Natural killer cell (primary cell): ENCODE data around the gene SOX8. TPM values are rescaled to one million over a fixed set of nuclear protein-coding genes. Genes with fewer than 3 reads are reported as not detected.

Experiments used
- ATAC-seq, 3 donors: fragments of 150-1000 bp in 2 of 3; fragments of 200-7000 bp in 1 of 3; cut with Tn5 transposase; 1 replicate in 1 of 3; 2 replicates in 2 of 3; pipeline ENCODE4 v1.10.0; 2021; ENCODE audit warnings: mild to moderate bottlenecking in 2 of 3, moderate library complexity in 2 of 3
- DNase-seq, 2 donors: peaks; one replicate each; pipeline versions ENCODE4 v3.0.0 to v3.0.0-alpha.2; 2013 to 2021; ENCODE audit warnings: mixed read lengths in 1 of 2
- H3K27ac ChIP-seq: one replicate; pipeline ENCODE4 v1.5.1; 2013; ENCODE audit warnings: mild to moderate bottlenecking, low read length
- H3K27me3 ChIP-seq: one replicate; pipeline ENCODE4 v1.6.1; 2013; ENCODE audit warnings: low read length; ENCODE audit not compliant: control insufficient read depth, insufficient read depth
- H3K36me3 ChIP-seq: one replicate; pipeline ENCODE4 v1.6.1; 2013; ENCODE audit warnings: low read length; ENCODE audit not compliant: control insufficient read depth, insufficient read depth
- H3K4me1 ChIP-seq: one replicate; pipeline ENCODE4 v1.6.1; 2013; ENCODE audit warnings: low read length; ENCODE audit not compliant: control insufficient read depth, insufficient read depth
- H3K4me3 ChIP-seq: one replicate; pipeline ENCODE4 v1.5.1; 2013; ENCODE audit warnings: low read length
- H3K9me3 ChIP-seq: one replicate; pipeline ENCODE4 v1.6.1; 2013; ENCODE audit warnings: low read length; ENCODE audit not compliant: control insufficient read depth, insufficient read depth
- H3K27ac Mint-ChIP-seq, 2 donors: one replicate each; pipeline ENCODE4 v1.8.0; 2022; ENCODE audit warnings: mild to moderate bottlenecking in 2 of 2, mixed read lengths in 2 of 2, moderate library complexity in 1 of 2
- H3K27me3 Mint-ChIP-seq, 2 donors: one replicate each; pipeline ENCODE4 v1.8.0; 2022; ENCODE audit warnings: low read depth in 2 of 2, mixed read lengths in 2 of 2
- H3K36me3 Mint-ChIP-seq: one replicate; pipeline ENCODE4 v1.8.0; 2022; ENCODE audit warnings: mixed read lengths
- H3K4me1 Mint-ChIP-seq, 2 donors: one replicate each; pipeline ENCODE4 v1.8.0; 2022; ENCODE audit warnings: mixed read lengths in 2 of 2
- H3K4me3 Mint-ChIP-seq: one replicate; pipeline ENCODE4 v1.8.0; 2022; ENCODE audit warnings: mild to moderate bottlenecking, moderate library complexity, mixed read lengths
- H3K9me3 Mint-ChIP-seq, 2 donors: one replicate each; pipeline ENCODE4 v1.8.0; 2022; ENCODE audit warnings: mixed read lengths in 2 of 2
- CTCF ChIP-seq: fragments of 200-600 bp; IDR thresholded peaks from one replicate; pipeline ENCODE4 v1.8.0; 2022; ENCODE audit warnings: antibody characterized with exemption
- WGBS: methylation state at CpG from one replicate; pipeline ENCODE4 v1.1.7; 2013; ENCODE audit warnings: missing lambda C conversion rate; ENCODE audit not compliant: insufficient coverage; 5-methylcytosine and 5-hydroxymethylcytosine counted together
- intact Hi-C: fragments of 100-400 bp; cut with micrococcal nuclease; formaldehyde crosslinking; loops from one replicate; pipeline ENCODE4 v1.14.2; 2022
- total RNA-seq, 4 donors: library from RNA; stranded (reverse); fragments of 120-200 nt in 1 of 4; gene quantifications; one replicate each; pipeline versions ENCODE4 v1.2.3 to v1.2.4, GENCODE V29; 2013 to 2022

SOX8 gene
- total RNA-seq, 3 donors from 2014 or later (not counting 1 experiment from before 2014, with no cell fraction given): not detected

DNA sequence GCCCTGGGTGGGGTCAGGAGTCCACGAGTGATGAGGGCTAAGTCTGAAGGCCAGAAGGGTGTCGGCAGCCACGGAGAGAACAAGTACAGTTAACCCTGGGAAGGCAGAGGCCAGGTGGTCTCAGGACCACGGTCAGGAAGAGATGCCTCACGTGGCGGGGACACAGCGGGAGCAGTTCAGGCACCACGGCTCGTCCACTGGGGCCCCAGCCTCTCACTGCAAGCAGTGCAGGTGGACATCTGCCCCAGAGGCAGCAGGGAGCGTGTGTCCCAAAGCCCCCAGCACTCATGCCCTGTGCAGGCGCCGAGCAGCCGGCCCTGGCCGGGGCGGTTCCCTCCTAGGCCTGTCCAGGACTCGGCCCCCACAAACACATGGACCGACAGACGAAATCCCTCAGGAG is 15.5 kb upstream of the SOX8 start:
- ATAC-seq (no peak), DNase-seq (no peak)
- H3K36me3 ChIP-seq: no peaks in the 10 kb centered on the region
- no peaks in the 10 kb centered on the region for H3K27me3 Mint-ChIP-seq
- no peak for TF ChIP-seq CTCF
- 97% methylated on average over 18 of the region's 18 CpGs for WGBS
- H3K4me1 ChIP-seq: peaks cover 19% of the 10 kb centered on the region
- intact Hi-C loops: no loop called here
- no peak overlapping the region for H3K4me3 ChIP-seq
- H3K4me1 Mint-ChIP-seq: peaks cover 26 to 29% of the 10 kb centered on the region in 2 donors
- peaks cover 8% of the 10 kb centered on the region for H3K36me3 Mint-ChIP-seq
- no peaks in the 10 kb centered on the region for H3K27me3 ChIP-seq
- no peak overlapping the region for H3K4me3 Mint-ChIP-seq
- H3K27ac Mint-ChIP-seq: no peak overlapping the region
- H3K27ac ChIP-seq: no peak overlapping the region
- no peaks in the 10 kb centered on the region for H3K9me3 Mint-ChIP-seq
- peaks cover 3% of the 10 kb centered on the region for H3K9me3 ChIP-seq

- Histone ChIP-seq H3K4me1 (peaks cover 24% of the 10 kb centered on the region), H3K27ac (no peak overlapping the region), H3K9me3 (peaks cover 3% of the 10 kb centered on the region), H3K4me3 (no peak overlapping the region), H3K27me3 (no peaks in the 10 kb centered on the region), H3K36me3 (no peaks in the 10 kb centered on the region)
- WGBS: 98% methylated on average over 10 of the region's 10 CpGs
- Mint-ChIP-seq H3K9me3 (no peaks in the 10 kb centered on the region), H3K4me1 (peaks cover 26 to 33% of the 10 kb centered on the region in 2 donors), H3K36me3 (peaks cover 8% of the 10 kb centered on the region), H3K4me3 (no peak overlapping the region), H3K27ac (no peak overlapping the region), H3K27me3 (no peaks in the 10 kb centered on the region)
- no peak for TF ChIP-seq CTCF
- ATAC-seq (no peak), DNase-seq (no peak)
- intact Hi-C loops: no loop called here
These were observed 15.1 kb upstream of the SOX8 start for GRCh38 chr16:966505-966904.

- no peaks in the 10 kb centered on the region for H3K27me3 Mint-ChIP-seq
- TF ChIP-seq CTCF: no peak
- H3K9me3 ChIP-seq: peaks cover 3% of the 10 kb centered on the region
- intact Hi-C loops: no loop called here
- no peaks in the 10 kb centered on the region for H3K27me3 ChIP-seq
- peaks cover 8% of the 10 kb centered on the region for H3K36me3 Mint-ChIP-seq
- no peak overlapping the region for H3K4me3 ChIP-seq
- no peaks in the 10 kb centered on the region for H3K36me3 ChIP-seq
- no peak for DNase-seq
- H3K4me3 Mint-ChIP-seq: no peak overlapping the region
- H3K9me3 Mint-ChIP-seq: no peaks in the 10 kb centered on the region
- no peak for ATAC-seq
- H3K27ac ChIP-seq: no peak overlapping the region
- H3K4me1 ChIP-seq: peaks cover 25% of the 10 kb centered on the region
- H3K4me1 Mint-ChIP-seq: peaks cover 26 to 33% of the 10 kb centered on the region in 2 donors
- WGBS: 97% methylated on average over 20 of the region's 20 CpGs
- no peak overlapping the region for H3K27ac Mint-ChIP-seq
These were observed 14.5 kb upstream of the SOX8 start for GRCh38 chr16:967077-967541.
